Glutamatergic neuron (in vitro differentiated cells): ENCODE measurements around the gene PRPF31. TPM values are rescaled to one million over a fixed set of nuclear protein-coding genes. Genes with fewer than 3 reads are reported as not detected.
"Not testable (repeated sequence)": the region's sequence is repeated elsewhere in the genome, so short reads cannot be mapped to it uniquely, and the experiment has no call there.

Source experiments
- DNase-seq: peaks from one replicate; pipeline ENCODE4 v3.0.0; 2022
- H3K27ac Mint-ChIP-seq: one replicate; pipeline ENCODE4 v1.8.0; 2020; ENCODE audit warnings: mild to moderate bottlenecking, mixed read lengths, inconsistent platforms; ENCODE audit not compliant: unreplicated experiment
- H3K27me3 Mint-ChIP-seq: one replicate; pipeline ENCODE4 v1.8.0; 2020; ENCODE audit warnings: mild to moderate bottlenecking, moderate library complexity, mixed read lengths, inconsistent platforms; ENCODE audit not compliant: unreplicated experiment
- H3K36me3 Mint-ChIP-seq: one replicate; pipeline ENCODE4 v1.8.0; 2020; ENCODE audit warnings: mild to moderate bottlenecking, mixed read lengths, inconsistent platforms; ENCODE audit not compliant: unreplicated experiment
- H3K4me1 Mint-ChIP-seq: one replicate; pipeline ENCODE4 v1.8.0; 2020; ENCODE audit warnings: mild to moderate bottlenecking, low read depth, mixed read lengths, inconsistent platforms; ENCODE audit not compliant: unreplicated experiment
- H3K4me3 Mint-ChIP-seq: one replicate; pipeline ENCODE4 v1.8.0; 2020; ENCODE audit warnings: mild to moderate bottlenecking, mixed read lengths, inconsistent platforms; ENCODE audit not compliant: unreplicated experiment
- H3K9me3 Mint-ChIP-seq: one replicate; pipeline ENCODE4 v1.8.0; 2020; ENCODE audit warnings: mild to moderate bottlenecking, moderate library complexity, mixed read lengths, inconsistent platforms; ENCODE audit not compliant: unreplicated experiment
- total RNA-seq: library from RNA; stranded (reverse); fragmentation: NEBNext Ultra II Directional; extraction: Animal tissue kit (Norgen Biotek cat#: 25700); gene quantifications from one replicate; pipeline ENCODE4 v1.2.1, GENCODE V29; 2021; ENCODE audit not compliant: unreplicated experiment
- TF ChIP-seq, protein P1 (sequence below): fragments of 200-600 bp; sonication (generic); IDR thresholded peaks from one replicate; pipeline ENCODE4 v1.5.0; 2021; ENCODE audit not compliant: partially characterized antibody, unreplicated experiment

PRPF31 gene
- total RNA-seq, 1 donor from 2014 or later: 55.5 TPM

DNA sequence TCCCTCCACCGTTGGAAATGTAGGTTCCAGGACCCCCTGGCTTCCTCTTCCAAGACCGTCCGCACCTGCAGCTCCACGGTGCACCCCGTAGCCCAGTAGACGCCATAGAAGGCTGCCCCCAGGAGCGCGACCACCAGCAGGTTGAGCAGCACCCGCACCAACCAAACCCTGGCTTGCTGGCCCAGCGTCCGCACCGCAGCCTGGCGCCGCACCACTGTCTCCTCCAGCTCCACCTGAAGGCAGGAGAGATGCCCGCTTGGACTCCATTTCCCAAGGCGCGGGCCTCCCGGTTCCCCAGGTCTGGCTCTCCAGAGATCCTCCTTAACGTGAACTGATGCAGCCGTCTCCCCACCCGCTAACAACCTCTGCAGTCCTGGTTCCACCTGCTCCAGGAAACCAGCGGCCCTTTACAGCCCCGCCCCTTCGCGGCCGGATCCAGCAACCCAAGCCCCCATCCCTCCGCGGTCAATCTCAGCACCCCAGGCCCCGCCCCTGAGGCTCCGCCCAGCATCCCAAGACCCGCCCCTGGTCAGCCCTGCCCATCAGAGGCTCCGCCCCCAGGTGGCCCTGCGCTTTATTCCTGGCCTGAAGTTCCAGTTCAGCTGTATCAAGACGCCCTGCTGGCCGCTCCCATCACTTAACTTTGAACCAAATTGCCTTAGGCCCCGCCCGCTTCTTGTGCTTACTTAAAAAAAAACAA lies 49.0 kb downstream of the PRPF31 start:
- TF ChIP-seq, protein P1, sequence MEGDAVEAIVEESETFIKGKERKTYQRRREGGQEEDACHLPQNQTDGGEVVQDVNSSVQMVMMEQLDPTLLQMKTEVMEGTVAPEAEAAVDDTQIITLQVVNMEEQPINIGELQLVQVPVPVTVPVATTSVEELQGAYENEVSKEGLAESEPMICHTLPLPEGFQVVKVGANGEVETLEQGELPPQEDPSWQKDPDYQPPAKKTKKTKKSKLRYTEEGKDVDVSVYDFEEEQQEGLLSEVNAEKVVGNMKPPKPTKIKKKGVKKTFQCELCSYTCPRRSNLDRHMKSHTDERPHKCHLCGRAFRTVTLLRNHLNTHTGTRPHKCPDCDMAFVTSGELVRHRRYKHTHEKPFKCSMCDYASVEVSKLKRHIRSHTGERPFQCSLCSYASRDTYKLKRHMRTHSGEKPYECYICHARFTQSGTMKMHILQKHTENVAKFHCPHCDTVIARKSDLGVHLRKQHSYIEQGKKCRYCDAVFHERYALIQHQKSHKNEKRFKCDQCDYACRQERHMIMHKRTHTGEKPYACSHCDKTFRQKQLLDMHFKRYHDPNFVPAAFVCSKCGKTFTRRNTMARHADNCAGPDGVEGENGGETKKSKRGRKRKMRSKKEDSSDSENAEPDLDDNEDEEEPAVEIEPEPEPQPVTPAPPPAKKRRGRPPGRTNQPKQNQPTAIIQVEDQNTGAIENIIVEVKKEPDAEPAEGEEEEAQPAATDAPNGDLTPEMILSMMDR: no peak
- peaks cover 11% of the 10 kb centered on the region for H3K9me3 Mint-ChIP-seq
- no peak overlapping the region for H3K4me3 Mint-ChIP-seq
- no peak overlapping the region for H3K27ac Mint-ChIP-seq
- H3K4me1 Mint-ChIP-seq: peaks cover 9% of the 10 kb centered on the region
- peaks cover 24% of the 10 kb centered on the region for H3K27me3 Mint-ChIP-seq
- H3K36me3 Mint-ChIP-seq: peaks cover 14% of the 10 kb centered on the region
- peak; percentile 59 for DNase-seq

DNA sequence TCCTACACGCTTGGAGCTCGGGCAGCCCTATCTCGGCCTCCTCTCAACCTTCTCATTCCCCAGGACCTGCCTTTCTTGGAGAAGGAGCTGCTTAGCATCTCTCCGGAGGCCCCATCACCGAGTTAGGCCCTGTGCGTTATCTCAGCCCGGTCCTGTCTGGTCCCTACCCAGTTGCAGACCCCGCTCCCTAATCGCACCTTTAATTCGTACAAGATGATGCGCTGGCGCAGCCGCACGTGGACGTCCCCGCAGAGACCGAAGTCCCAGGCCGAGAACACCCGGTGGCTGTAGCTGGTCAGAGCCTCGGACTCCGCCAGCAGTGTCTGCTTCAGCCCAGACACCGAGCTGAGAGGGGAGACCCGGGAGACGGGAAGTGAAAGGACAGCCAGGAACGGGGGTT lies 49.7 kb downstream of the PRPF31 start:
- Mint-ChIP-seq H3K4me3 (no peak overlapping the region), H3K27me3 (peaks cover 19% of the 10 kb centered on the region), H3K36me3 (peaks cover 14% of the 10 kb centered on the region), H3K4me1 (peaks cover 5% of the 10 kb centered on the region), H3K27ac (no peak overlapping the region), H3K9me3 (peaks cover 7% of the 10 kb centered on the region)
- TF ChIP-seq, protein P1: no peak
- no peak for DNase-seq

- peaks cover 6% of the 10 kb centered on the region for H3K36me3 Mint-ChIP-seq
- H3K4me3 Mint-ChIP-seq: no peak overlapping the region
- peaks cover 7% of the 10 kb centered on the region for H3K9me3 Mint-ChIP-seq
- DNase-seq: peak; percentile 99
- H3K4me1 Mint-ChIP-seq: no peaks in the 10 kb centered on the region
- H3K27me3 Mint-ChIP-seq: peaks cover 13% of the 10 kb centered on the region
- H3K27ac Mint-ChIP-seq: no peak overlapping the region
- TF ChIP-seq, protein P1: peak; percentile 88
Measured at GRCh38 chr19:54168174-54168917, 52.8 kb downstream of the PRPF31 start.

- no peak overlapping the region for H3K4me3 Mint-ChIP-seq
- H3K9me3 Mint-ChIP-seq: peaks cover 7% of the 10 kb centered on the region
- no peak for DNase-seq
- peaks cover 13% of the 10 kb centered on the region for H3K27me3 Mint-ChIP-seq
- H3K4me1 Mint-ChIP-seq: no peaks in the 10 kb centered on the region
- no peak overlapping the region for H3K27ac Mint-ChIP-seq
- TF ChIP-seq, protein P1: no peak
- H3K36me3 Mint-ChIP-seq: peaks cover 6% of the 10 kb centered on the region
Measured at GRCh38 chr19:54169149-54169740, 53.7 kb downstream of the PRPF31 start.

- H3K9me3 Mint-ChIP-seq, DNase-seq, H3K36me3 Mint-ChIP-seq, H3K4me1 Mint-ChIP-seq, H3K27me3 Mint-ChIP-seq: not testable (repeated sequence)
- Mint-ChIP-seq H3K4me3 (peak overlapping the region; percentile 21), H3K27ac (peak overlapping the region; percentile 4)
Measured at GRCh38 chr19:54171736-54172431, 56.3 kb downstream of the PRPF31 start.
